Measurements from ENCODE around the gene CD99.

The CD99 gene

GRCh38 chrX:2675657-2676200 lies 15.4 kb upstream of the CD99 start:
- in situ Hi-C loops (cut with HindIII; ENCODE audit: low sequenced_read_pairs) = loop anchor here (25.0 kb wide), 1 partner anchor 137 kb away; no protein-coding TSS in a partner anchor

- in situ Hi-C loops (cut with HindIII; ENCODE audit: low sequenced_read_pairs) = loop anchor here (25.0 kb wide), 1 partner anchor 135 kb away; no protein-coding TSS in a partner anchor
Observed at GRCh38 chrX:2676794-2677675, 14.1 kb upstream of the CD99 start.

GRCh38 chrX:2677764-2678163 lies 13.3 kb upstream of the CD99 start:
- in situ Hi-C loops (cut with HindIII; ENCODE audit: low sequenced_read_pairs) = loop anchor here (25.0 kb wide), 1 partner anchor 135 kb away; no protein-coding TSS in a partner anchor

- in situ Hi-C loops (cut with HindIII; ENCODE audit: low sequenced_read_pairs) = loop anchor here (25.0 kb wide), 1 partner anchor 134 kb away; no protein-coding TSS in a partner anchor
Observed at GRCh38 chrX:2678583-2678982, 12.5 kb upstream of the CD99 start.

- in situ Hi-C loops (cut with HindIII; ENCODE audit: low sequenced_read_pairs) = loop anchor here (25.0 kb wide), 1 partner anchor 132 kb away; no protein-coding TSS in a partner anchor
Observed at GRCh38 chrX:2679534-2680485, 11.3 kb upstream of the CD99 start.

GRCh38 chrX:2680486-2681348 lies 10.4 kb upstream of the CD99 start:
- in situ Hi-C loops (cut with HindIII; ENCODE audit: low sequenced_read_pairs) = loop anchor here (25.0 kb wide), 1 partner anchor 132 kb away; no protein-coding TSS in a partner anchor

- in situ Hi-C loops (cut with HindIII; ENCODE audit: low sequenced_read_pairs) = loop anchor here (25.0 kb wide), 1 partner anchor 130 kb away; no protein-coding TSS in a partner anchor
Observed at GRCh38 chrX:2682565-2683177, 8.4 kb upstream of the CD99 start.

GRCh38 chrX:2684256-2684655 lies 6.8 kb upstream of the CD99 start:
- in situ Hi-C loops (cut with HindIII; ENCODE audit: low sequenced_read_pairs) = loop anchor here (25.0 kb wide), 1 partner anchor 128 kb away; no protein-coding TSS in a partner anchor

- in situ Hi-C loops (cut with HindIII; ENCODE audit: low sequenced_read_pairs) = loop anchor here (25.0 kb wide), 1 partner anchor 126 kb away; no protein-coding TSS in a partner anchor
Observed at GRCh38 chrX:2685886-2686285, 5.2 kb upstream of the CD99 start.

- in situ Hi-C loops (cut with HindIII; ENCODE audit: low sequenced_read_pairs) = loop anchor here (25.0 kb wide), 1 partner anchor 122 kb away; no protein-coding TSS in a partner anchor
Observed at GRCh38 chrX:2689773-2690666, 1.1 kb upstream of the CD99 start.

- in situ Hi-C loops (cut with HindIII; ENCODE audit: low sequenced_read_pairs) = loop anchor here (25.0 kb wide), 1 partner anchor 121 kb away; no protein-coding TSS in a partner anchor
Observed at GRCh38 chrX:2691543-2692220, 587 bp downstream of the CD99 start.

GRCh38 chrX:2692221-2693112 lies 1.4 kb downstream of the CD99 start:
- in situ Hi-C loops (cut with HindIII; ENCODE audit: low sequenced_read_pairs) = loop anchor here (25.0 kb wide), 1 partner anchor 120 kb away; no protein-coding TSS in a partner anchor

- in situ Hi-C loops (cut with HindIII; ENCODE audit: low sequenced_read_pairs) = loop anchor here (25.0 kb wide), 1 partner anchor 119 kb away; no protein-coding TSS in a partner anchor
Observed at GRCh38 chrX:2693113-2694002, 2.3 kb downstream of the CD99 start.

GRCh38 chrX:2694914-2695267 lies 3.8 kb downstream of the CD99 start:
- in situ Hi-C loops (cut with HindIII; ENCODE audit: low sequenced_read_pairs) = loop anchor here (25.0 kb wide), 1 partner anchor 117 kb away; no protein-coding TSS in a partner anchor

- in situ Hi-C loops (cut with HindIII; ENCODE audit: low sequenced_read_pairs) = loop anchor here (25.0 kb wide), 1 partner anchor 116 kb away; no protein-coding TSS in a partner anchor
Observed at GRCh38 chrX:2696698-2697215, 5.7 kb downstream of the CD99 start.

All from DLD1 (cell line).